ENCODE measurements around the gene GLIS1.

GRCh38 chr1:53585129-53585528 lies 153.8 kb downstream of the GLIS1 start:
- TF ChIP-seq GATA3 (IDR thresholded peaks at IDR 0.05; ENCODE audit: low read depth, low read length) (no peak), GATA2 (IDR thresholded peaks at IDR 0.05; ENCODE audit: low read depth, low read length) (no peak)

All from SH-SY5Y (cell line).